Measurements from ENCODE around the gene TRIM41.
"Not testable (repeated sequence)": the region's sequence is repeated elsewhere in the genome, so short reads cannot be mapped to it uniquely, and the experiment has no call there.

Gene TRIM41

GRCh38 chr5:181212080-181212479 lies 11.0 kb upstream of the TRIM41 start:
- FAIRE-seq: no peak

- no peak for FAIRE-seq
Measured at GRCh38 chr5:181212934-181213333, 10.1 kb upstream of the TRIM41 start.

GRCh38 chr5:181214249-181214648 lies 8.8 kb upstream of the TRIM41 start:
- not testable (repeated sequence) for FAIRE-seq

GRCh38 chr5:181215997-181216989 lies 6.8 kb upstream of the TRIM41 start:
- no peak for FAIRE-seq

- FAIRE-seq: no peak
Measured at GRCh38 chr5:181217111-181217802, 5.8 kb upstream of the TRIM41 start.

GRCh38 chr5:181217803-181218062 lies 5.3 kb upstream of the TRIM41 start:
- FAIRE-seq: no peak

- FAIRE-seq: no peak
Measured at GRCh38 chr5:181218795-181219124, 4.3 kb upstream of the TRIM41 start.

GRCh38 chr5:181219262-181220177 lies 3.6 kb upstream of the TRIM41 start:
- no peak for FAIRE-seq

GRCh38 chr5:181220178-181220515 lies 2.9 kb upstream of the TRIM41 start:
- FAIRE-seq: no peak

GRCh38 chr5:181221105-181221791 lies 1.8 kb upstream of the TRIM41 start:
- no peak for FAIRE-seq

GRCh38 chr5:181221792-181222629 lies 1.1 kb upstream of the TRIM41 start:
- no peak for FAIRE-seq

- FAIRE-seq: no peak
Measured at GRCh38 chr5:181222630-181223057, 437 bp upstream of the TRIM41 start.

- no peak for FAIRE-seq
Measured at GRCh38 chr5:181223729-181224389, 778 bp downstream of the TRIM41 start.

- no peak for FAIRE-seq
Measured at GRCh38 chr5:181224390-181225229, 1.5 kb downstream of the TRIM41 start.

GRCh38 chr5:181229996-181230395 lies 6.9 kb downstream of the TRIM41 start:
- FAIRE-seq: no peak

GRCh38 chr5:181230551-181230950 lies 7.5 kb downstream of the TRIM41 start:
- no peak for FAIRE-seq

GRCh38 chr5:181231432-181231831 lies 8.4 kb downstream of the TRIM41 start:
- FAIRE-seq: no peak

- no peak for FAIRE-seq
Measured at GRCh38 chr5:181232593-181232992, 9.5 kb downstream of the TRIM41 start.

- no peak for FAIRE-seq
Measured at GRCh38 chr5:181233088-181233800, 10.2 kb downstream of the TRIM41 start.

Measured in A204.1 (cell line).